SK-N-SH treated with all-trans-retinoic acid at 6 μM for 48 hours (cell line): ENCODE results near the gene DLG5.

Experiments used
- ARNTL ChIP-seq: fragments of 450-650 bp; formaldehyde crosslinking; IDR thresholded peaks from 2 replicates; pipeline ENCODE4 v1.5.0; 2020; ENCODE audit warnings: low read depth, mild to moderate bottlenecking, moderate library complexity, borderline replicate concordance
- ISL1 ChIP-seq: fragments of 250-450 bp; sonication (Bioruptor Pico); IDR thresholded peaks from 2 replicates; pipeline ENCODE4 v2.1.2; 2022; ENCODE audit warnings: mild to moderate bottlenecking, moderate library complexity
- RARB ChIP-seq: fragments of 250-450 bp; sonication (Bioruptor Pico); IDR thresholded peaks from 2 replicates; pipeline ENCODE4 v1.8.0; 2021; ENCODE audit warnings: mild to moderate bottlenecking, moderate library complexity
- SNAI2 ChIP-seq: fragments of 250-450 bp; sonication (Bioruptor Pico); IDR thresholded peaks from 2 replicates; pipeline ENCODE4 v1.5.0; 2020; ENCODE audit warnings: mild to moderate bottlenecking, moderate library complexity
- TOX ChIP-seq: fragments of 250-450 bp; sonication (Bioruptor Pico); IDR thresholded peaks from 2 replicates; pipeline ENCODE4 v1.8.0; 2021; ENCODE audit warnings: mild to moderate bottlenecking, moderate library complexity, borderline replicate concordance
- ZFP30 ChIP-seq: fragments of 450-650 bp; formaldehyde crosslinking; IDR thresholded peaks from 2 replicates; pipeline ENCODE4 v1.5.0; 2022; ENCODE audit warnings: mild to moderate bottlenecking, moderate library complexity
- ZNF70 ChIP-seq: fragments of 450-650 bp; formaldehyde crosslinking; IDR thresholded peaks from 2 replicates; pipeline ENCODE4 v1.5.0; 2020; ENCODE audit warnings: mild to moderate bottlenecking, moderate library complexity
- ZNF8 ChIP-seq: fragments of 450-650 bp; formaldehyde crosslinking; IDR thresholded peaks from 2 replicates; pipeline ENCODE4 v1.5.0; 2020; ENCODE audit warnings: mild to moderate bottlenecking, moderate library complexity
- TF ChIP-seq, protein P1 (sequence below): fragments of 250-450 bp; sonication (Bioruptor Pico); IDR thresholded peaks from 2 replicates; pipeline ENCODE4 v1.5.1; 2020; ENCODE audit warnings: low read depth, mild to moderate bottlenecking, moderate library complexity

DNA sequence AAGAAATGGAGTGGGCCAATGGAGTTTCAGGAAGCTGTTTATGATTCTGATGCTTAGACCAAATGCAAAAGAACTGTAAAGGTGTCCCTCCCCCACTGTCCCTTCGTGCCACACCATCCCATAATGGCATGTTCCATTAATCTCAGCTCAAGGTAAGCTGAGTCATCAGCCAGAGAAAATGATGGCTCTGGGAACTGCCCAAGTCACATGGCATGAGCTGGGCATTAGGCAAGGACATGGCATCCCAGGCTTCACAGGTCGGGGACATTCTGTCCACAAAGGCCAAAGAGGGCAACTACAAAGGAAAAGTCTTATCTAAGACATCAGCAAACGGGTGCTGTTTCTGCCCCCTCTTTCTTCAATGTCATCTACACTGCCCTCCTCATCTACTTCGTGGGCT, 44.9 kb downstream of the DLG5 start:
- TF ChIP-seq SNAI2 (CRISPR knock-in tag) (no peak), TOX (CRISPR knock-in tag) (no peak), ARNTL (CRISPR knock-in tag) (no peak), ISL1 (CRISPR knock-in tag) (no peak), ZNF8 (CRISPR knock-in tag) (no peak), RARB (CRISPR knock-in tag) (no peak), ZFP30 (CRISPR knock-in tag) (no peak), ZNF70 (no peak)
- TF ChIP-seq, protein P1, sequence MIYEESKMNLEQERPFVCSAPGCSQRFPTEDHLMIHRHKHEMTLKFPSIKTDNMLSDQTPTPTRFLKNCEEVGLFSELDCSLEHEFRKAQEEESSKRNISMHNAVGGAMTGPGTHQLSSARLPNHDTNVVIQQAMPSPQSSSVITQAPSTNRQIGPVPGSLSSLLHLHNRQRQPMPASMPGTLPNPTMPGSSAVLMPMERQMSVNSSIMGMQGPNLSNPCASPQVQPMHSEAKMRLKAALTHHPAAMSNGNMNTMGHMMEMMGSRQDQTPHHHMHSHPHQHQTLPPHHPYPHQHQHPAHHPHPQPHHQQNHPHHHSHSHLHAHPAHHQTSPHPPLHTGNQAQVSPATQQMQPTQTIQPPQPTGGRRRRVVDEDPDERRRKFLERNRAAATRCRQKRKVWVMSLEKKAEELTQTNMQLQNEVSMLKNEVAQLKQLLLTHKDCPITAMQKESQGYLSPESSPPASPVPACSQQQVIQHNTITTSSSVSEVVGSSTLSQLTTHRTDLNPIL (CRISPR knock-in tag) = no peak
